ENCODE measurements around the gene ZNF862.

The ZNF862 gene

GRCh38 chr7:149811831-149812490 lies 26.2 kb upstream of the ZNF862 start:
- no peak for DNase-seq

DNA sequence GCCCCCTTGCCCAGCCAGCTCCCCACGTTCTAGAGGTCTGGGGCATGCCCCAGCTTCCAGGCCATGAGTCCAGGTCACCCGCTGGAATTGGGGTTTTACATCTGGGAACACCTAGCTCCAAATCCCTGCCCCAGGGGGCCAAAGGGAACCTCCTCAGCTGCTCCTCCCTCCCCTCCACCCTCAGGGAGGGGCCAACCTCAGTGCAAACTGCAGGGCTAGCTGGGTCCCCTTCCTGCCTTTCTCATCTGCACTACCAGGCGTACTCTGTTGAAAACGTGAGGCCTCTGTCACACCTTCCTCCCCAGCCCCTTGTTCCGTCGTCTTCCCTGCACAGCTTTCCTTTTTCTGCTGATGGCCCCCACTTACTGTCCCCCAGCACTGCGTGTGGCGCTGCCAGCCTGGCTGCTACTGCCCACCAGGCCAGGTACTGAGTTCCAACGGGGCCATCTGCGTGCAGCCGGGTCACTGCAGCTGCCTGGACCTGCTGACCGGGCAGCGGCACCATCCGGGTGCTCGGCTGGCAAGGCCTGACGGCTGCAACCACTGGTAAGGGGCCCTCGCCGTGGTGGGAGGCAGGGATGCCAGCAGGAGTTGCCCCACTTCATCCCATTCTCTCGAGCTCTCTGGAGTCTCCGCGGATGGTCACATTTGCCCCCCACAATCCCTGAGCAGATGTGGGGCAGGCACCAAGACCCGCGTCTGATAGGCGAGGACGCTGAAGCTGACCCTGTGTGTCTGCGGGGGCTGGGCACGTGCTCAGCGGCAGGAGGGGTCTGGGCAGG lies 24.7 kb upstream of the ZNF862 start:
- DNase-seq, result no peak

DNA sequence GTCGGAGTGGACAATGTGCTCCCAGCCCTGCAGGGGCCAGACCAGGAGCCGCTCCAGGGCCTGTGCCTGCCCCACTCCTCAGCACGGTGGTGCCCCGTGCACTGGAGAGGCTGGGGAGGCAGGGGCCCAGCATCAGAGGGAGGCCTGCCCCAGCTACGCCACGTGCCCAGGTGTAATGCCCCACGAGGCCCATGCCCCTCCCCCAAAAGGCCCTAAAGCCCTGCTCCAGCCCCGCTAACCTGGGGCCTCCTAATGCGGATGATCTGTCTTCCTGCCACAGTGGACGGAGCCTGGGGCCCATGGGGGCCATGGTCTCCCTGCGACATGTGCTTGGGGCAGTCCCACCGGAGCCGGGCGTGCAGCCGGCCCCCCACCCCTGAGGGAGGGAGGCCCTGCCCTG lies 23.7 kb upstream of the ZNF862 start:
- DNase-seq, result no peak

- DNase-seq, result no peak
These were observed 23.1 kb upstream of the ZNF862 start for GRCh38 chr7:149815121-149815520.

GRCh38 chr7:149815661-149816266 lies 22.4 kb upstream of the ZNF862 start:
- no peak for DNase-seq

- DNase-seq, result no peak
These were observed 21.9 kb upstream of the ZNF862 start for GRCh38 chr7:149816267-149816751.

- DNase-seq, result no peak
These were observed 21.4 kb upstream of the ZNF862 start for GRCh38 chr7:149816794-149817193.

GRCh38 chr7:149817301-149817771 lies 20.8 kb upstream of the ZNF862 start:
- DNase-seq, result no peak

- no peak for DNase-seq
These were observed 20.2 kb upstream of the ZNF862 start for GRCh38 chr7:149817836-149818535.

DNA sequence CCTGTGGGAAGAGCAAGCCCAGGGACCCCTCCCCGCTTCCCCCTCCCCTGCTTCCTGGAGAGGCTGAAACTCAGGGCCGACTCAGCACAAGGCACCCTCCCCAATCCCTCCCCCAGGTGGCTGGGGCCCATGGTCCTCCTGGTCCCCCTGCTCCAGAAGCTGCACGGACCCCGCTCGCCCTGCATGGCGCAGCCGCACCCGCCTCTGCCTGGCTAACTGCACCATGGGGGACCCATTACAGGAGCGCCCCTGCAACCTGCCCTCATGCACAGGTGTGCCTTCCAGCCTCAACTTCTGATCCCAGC lies 19.7 kb upstream of the ZNF862 start:
- no peak for DNase-seq

- DNase-seq, result no peak
These were observed 18.8 kb upstream of the ZNF862 start for GRCh38 chr7:149819141-149819960.

DNA sequence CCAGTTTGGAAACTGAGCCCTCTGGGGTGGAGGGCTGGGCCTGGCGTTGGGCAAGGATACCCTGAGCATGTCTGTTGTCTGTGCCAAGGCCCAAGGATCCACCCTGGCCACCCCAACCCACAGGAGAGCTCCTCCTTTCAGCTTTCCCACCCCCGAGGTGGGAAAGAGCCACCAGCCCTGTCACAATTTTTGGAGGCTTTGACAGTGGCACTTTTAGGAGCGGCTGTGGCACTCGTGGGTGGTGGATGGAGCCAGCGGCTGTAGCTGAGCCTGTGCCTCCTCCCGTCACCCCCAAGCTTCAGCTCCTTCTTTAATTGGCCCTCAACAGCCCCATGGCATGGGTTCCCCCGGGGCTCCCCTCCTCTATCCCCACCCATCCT lies 18.2 kb upstream of the ZNF862 start:
- no peak for DNase-seq

DNA sequence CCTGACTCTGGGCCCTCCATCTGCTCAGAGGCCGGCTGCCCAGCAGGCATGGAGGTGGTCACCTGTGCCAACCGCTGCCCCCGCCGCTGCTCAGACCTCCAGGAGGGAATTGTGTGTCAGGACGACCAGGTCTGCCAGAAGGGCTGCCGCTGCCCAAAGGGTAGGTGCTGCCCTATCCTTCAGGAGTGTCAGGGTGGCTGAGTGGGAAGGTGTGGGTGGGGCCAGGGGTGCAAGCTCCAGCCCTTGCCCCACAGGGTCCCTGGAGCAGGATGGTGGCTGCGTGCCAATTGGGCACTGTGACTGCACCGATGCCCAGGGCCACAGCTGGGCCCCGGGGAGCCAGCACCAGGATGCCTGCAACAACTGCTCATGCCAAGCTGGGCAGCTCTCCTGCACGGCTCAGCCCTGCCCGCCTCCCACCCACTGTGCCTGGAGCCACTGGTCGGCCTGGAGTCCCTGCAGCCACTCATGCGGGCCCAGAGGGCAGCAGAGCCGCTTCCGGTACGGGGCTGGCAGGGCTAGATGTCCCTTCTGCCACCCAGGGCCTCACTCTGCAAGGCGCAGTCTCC lies 17.5 kb upstream of the ZNF862 start:
- DNase-seq, result no peak

DNA sequence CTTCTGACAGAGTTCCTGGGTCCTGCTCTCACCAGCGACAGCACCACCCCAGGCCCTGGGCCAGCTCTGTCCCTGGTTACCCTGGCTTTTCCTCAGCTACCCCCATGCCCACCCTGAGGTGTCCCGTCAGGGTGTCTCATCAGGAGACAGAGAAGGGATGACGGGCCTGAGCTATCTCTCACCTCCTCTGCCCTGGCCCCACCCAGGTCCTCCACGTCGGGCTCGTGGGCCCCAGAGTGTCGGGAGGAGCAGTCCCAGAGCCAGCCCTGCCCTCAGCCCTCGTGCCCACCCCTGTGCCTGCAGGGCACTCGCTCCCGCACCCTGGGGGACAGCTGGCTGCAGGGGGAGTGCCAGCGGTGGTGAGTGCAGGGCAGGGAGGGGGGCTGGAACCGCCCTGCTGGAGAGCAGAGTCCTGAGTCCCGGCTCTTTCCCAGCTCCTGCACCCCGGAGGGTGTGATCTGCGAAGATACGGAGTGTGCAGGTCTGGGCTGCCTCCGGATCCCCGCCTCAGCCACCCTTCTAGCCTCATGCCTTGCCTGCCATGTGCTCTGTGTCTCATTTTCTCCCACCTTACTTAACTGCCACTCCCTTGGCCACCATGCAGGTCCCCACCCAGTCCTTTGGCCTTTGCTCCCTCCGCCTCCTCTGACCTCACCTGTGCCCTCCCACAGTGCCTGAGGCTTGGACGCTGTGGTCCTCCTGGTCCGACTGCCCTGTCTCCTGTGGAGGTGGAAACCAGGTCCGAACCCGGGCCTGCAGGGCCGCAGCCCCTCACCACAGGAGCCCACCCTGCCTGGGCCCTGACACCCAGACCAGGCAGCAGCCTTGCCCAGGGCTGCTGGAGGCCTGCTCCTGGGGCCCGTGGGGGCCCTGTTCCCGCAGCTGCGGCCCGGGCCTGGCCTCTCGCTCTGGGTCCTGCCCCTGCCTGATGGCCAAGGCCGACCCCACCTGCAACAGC lies 16.7 kb upstream of the ZNF862 start:
- DNase-seq, result no peak

DNA sequence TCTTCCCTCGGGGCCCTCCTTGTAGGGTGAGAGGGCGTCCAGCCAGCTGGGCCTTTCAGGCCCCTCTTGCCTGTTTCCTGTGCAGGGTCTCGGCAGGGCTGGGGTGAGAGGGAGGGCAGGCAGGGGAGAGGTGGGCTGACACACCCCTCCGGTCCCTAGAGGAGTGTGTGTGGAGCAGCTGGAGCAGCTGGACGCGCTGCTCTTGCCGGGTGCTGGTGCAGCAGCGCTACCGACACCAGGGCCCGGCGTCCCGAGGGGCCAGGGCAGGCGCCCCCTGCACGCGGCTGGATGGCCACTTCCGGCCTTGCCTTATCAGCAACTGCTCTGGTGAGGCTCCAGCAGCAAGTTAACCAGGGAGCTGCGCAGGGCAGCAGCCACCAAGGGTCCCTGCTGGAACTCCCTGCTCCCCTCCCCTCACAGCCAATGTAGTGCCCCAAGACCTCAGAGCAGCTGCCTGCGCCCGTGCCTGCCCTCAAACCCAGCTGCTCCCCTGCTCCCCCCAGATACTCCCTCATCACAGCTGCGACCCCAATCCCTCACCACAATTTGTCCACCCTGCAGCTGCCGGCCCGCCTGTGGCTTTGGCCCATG lies 15.7 kb upstream of the ZNF862 start:
- no peak for DNase-seq

- no peak for DNase-seq
These were observed 15.0 kb upstream of the ZNF862 start for GRCh38 chr7:149823191-149823630.

GRCh38 chr7:149823631-149824199 lies 14.5 kb upstream of the ZNF862 start:
- no peak for DNase-seq

- DNase-seq, result no peak
These were observed 13.9 kb upstream of the ZNF862 start for GRCh38 chr7:149824301-149824741.

GRCh38 chr7:149824748-149825566 lies 13.2 kb upstream of the ZNF862 start:
- DNase-seq, result no peak
